Measurements from ENCODE around the gene MTUS2. TPM values are rescaled to one million over a fixed set of nuclear protein-coding genes. Genes with fewer than 3 reads are reported as not detected.

Gene MTUS2
- total and polyA plus RNA-seq, 2 donors (not counting 3 experiments of a cell fraction or from before 2014, with no cell fraction given): not detected

GRCh38 chr13:29239653-29240525 is 419.8 kb downstream of the MTUS2 start:
- BruUV-seq (replicated peaks): no TSS peak
- Histone ChIP-seq H4K20me1 (replicated peaks; ENCODE audit: control insufficient read depth, extremely low read depth, insufficient read depth, low read length) (no peaks in the 10 kb centered on the region), H3K4me2 (ENCODE audit: insufficient read depth, low read length) (no peak overlapping the region), H3K4me1 (ENCODE audit: control insufficient read depth, extremely low read depth, insufficient read depth, low read length) (no peaks in the 10 kb centered on the region), H3K27ac (ENCODE audit: insufficient read depth, low read depth, low read length) (no peak overlapping the region), H3K27me3 (ENCODE audit: control insufficient read depth in 2 of 2, insufficient read depth in 2 of 2, low read length in 2 of 2) (no peaks in the 10 kb centered on the region), H3K9ac (replicated peaks; ENCODE audit: extremely low read depth, insufficient read depth, low read length) (no peak overlapping the region), H3K79me2 (ENCODE audit: control insufficient read depth, insufficient read depth, low read length) (no peaks in the 10 kb centered on the region), H2AFZ (ENCODE audit: low read depth, low read length) (no peak overlapping the region), H3K4me3 (replicated peaks in 1 of 3; ENCODE audit: insufficient read depth in 1 of 3, low read depth in 1 of 3, low read length in 3 of 3) (no peak overlapping the region), H3K36me3 (ENCODE audit: control insufficient read depth in 2 of 2, extremely low read depth in 1 of 2, insufficient read depth in 2 of 2, low read length in 2 of 2) (no peaks in the 10 kb centered on the region), H3K9me3 (replicated peaks; ENCODE audit: control insufficient read depth, insufficient read depth, low read length) (peaks cover 2% of the 10 kb centered on the region), H3K9me1 (replicated peaks; ENCODE audit: control insufficient read depth, extremely low read depth, insufficient read depth, low read length) (no peaks in the 10 kb centered on the region)
- CTCF ChIA-PET: no interaction called here
- FAIRE-seq (no peak), DNase-seq (ENCODE audit: low read depth, low spot score) (no peak)
- intact Hi-C loops (cut with micrococcal nuclease): no loop called here
- no peak for TF ChIP-seq POLR2A (IDR thresholded peaks at IDR 0.05; ENCODE audit: low read depth, low read length)
- TF ChIP-seq JUN (IDR thresholded peaks at IDR 0.05; ENCODE audit: borderline replicate concordance, insufficient read depth, insufficient read length, low read depth): no peak
- no peak for TF ChIP-seq CTCF (IDR thresholded peaks at IDR 0.05; ENCODE audit: extremely low read depth in 1 of 2, insufficient read depth in 1 of 2, low read depth in 1 of 2, low read length in 2 of 2)
- TF ChIP-seq EZH2 (IDR thresholded peaks at IDR 0.05; ENCODE audit: borderline replicate concordance, low read depth, low read length, severe bottlenecking): no peak
- no peak for TF ChIP-seq MYC (IDR thresholded peaks at IDR 0.05; ENCODE audit: low read depth, low read length)
- TF ChIP-seq FOS (IDR thresholded peaks at IDR 0.05; ENCODE audit: borderline replicate concordance, insufficient read depth, low read length): no peak
- POLR2A ChIA-PET: no interaction called here
- dilution Hi-C loops (cut with MboI; ENCODE audit: extremely low pct_ligation_motif_present, low sequenced_read_pairs): no loop called here
